Adrenal gland (tissue), 5 donors: ENCODE data around the gene PARD6B.

Source experiments
- CTCF ChIP-seq, 6 experiments: fragments of 450-650 bp in 4 of 6; fragments of 200-600 bp in 2 of 6; sonication (generic) in 1 of 6; IDR thresholded peaks; 1 replicate in 5 of 6; 2 replicates in 1 of 6; pipeline versions ENCODE4 v1.5.1 to v1.8.0; 2016 to 2021; ENCODE audit warnings: antibody characterized with exemption in 6 of 6, mild to moderate bottlenecking in 2 of 6, moderate library complexity in 1 of 6
- POLR2A ChIP-seq, 2 donors: fragments of 450-650 bp; IDR thresholded peaks; one replicate each; pipeline ENCODE4 v1.6.1; 2017; ENCODE audit warnings: antibody characterized with exemption in 2 of 2, mild to moderate bottlenecking in 2 of 2, moderate library complexity in 1 of 2
- donor health status: DM: no; HTN: no; CAD: no.

GRCh38 chr20:50798650-50799049, 67.3 kb downstream of the PARD6B start:
- no peak for TF ChIP-seq CTCF (IDR thresholded peaks at IDR 0.05)
- TF ChIP-seq POLR2A (IDR thresholded peaks at IDR 0.05) = no peak
